WTC11 (cell line): ENCODE data around the gene FNDC3A.

ENCODE experiments used
- AFF4 ChIP-seq: sonication (generic); formaldehyde crosslinking; IDR thresholded peaks from 2 replicates; pipeline ENCODE4 v1.8.1; 2023; ENCODE audit warnings: mild to moderate bottlenecking, missing genetic modification reagents, borderline replicate concordance
- CREM ChIP-seq: sonication (generic); formaldehyde crosslinking; IDR thresholded peaks from 2 replicates; pipeline ENCODE4 v1.8.1; 2022; ENCODE audit warnings: mild to moderate bottlenecking, missing genetic modification reagents, moderate library complexity
- CTCF ChIP-seq: fragments of 200-600 bp; IDR thresholded peaks from 2 replicates; pipeline ENCODE4 v1.8.0; 2022; ENCODE audit warnings: antibody characterized with exemption
- MAX ChIP-seq: sonication (generic); formaldehyde crosslinking; IDR thresholded peaks from 2 replicates; pipeline ENCODE4 v1.8.0; 2022; ENCODE audit warnings: mild to moderate bottlenecking, missing genetic modification reagents
- OVOL2 ChIP-seq: fragments of 250-450 bp; sonication (Bioruptor Pico); IDR thresholded peaks from 2 replicates; pipeline ENCODE4 v1.9.0; 2021; ENCODE audit warnings: mild to moderate bottlenecking, borderline replicate concordance
- PREB ChIP-seq: sonication (generic); formaldehyde crosslinking; IDR thresholded peaks from 2 replicates; pipeline ENCODE4 v1.8.1; 2022; ENCODE audit warnings: mild to moderate bottlenecking, missing genetic modification reagents, moderate library complexity, borderline replicate concordance
- TEAD4 ChIP-seq: sonication (generic); formaldehyde crosslinking; IDR thresholded peaks from 2 replicates; pipeline ENCODE4 v1.8.0; 2022; ENCODE audit warnings: mild to moderate bottlenecking, missing genetic modification reagents
- USF1 ChIP-seq: sonication (generic); formaldehyde crosslinking; IDR thresholded peaks from 2 replicates; pipeline ENCODE4 v1.8.0; 2022; ENCODE audit warnings: mild to moderate bottlenecking, missing genetic modification reagents
- ZNF138 ChIP-seq: sonication (generic); formaldehyde crosslinking; conservative IDR thresholded peaks from 2 replicates; pipeline ENCODE4 v1.8.1; 2022; ENCODE audit warnings: mild to moderate bottlenecking, moderate library complexity, missing genetic modification reagents

- TF ChIP-seq CTCF, result no peak
- no peak for TF ChIP-seq USF1 (CRISPR knock-in tag)
- no peak for TF ChIP-seq ZNF138 (CRISPR knock-in tag)
- no peak for TF ChIP-seq CREM (CRISPR knock-in tag)
- TF ChIP-seq OVOL2 (CRISPR knock-in tag), result no peak
- TF ChIP-seq PREB (CRISPR knock-in tag), result no peak
- no peak for TF ChIP-seq MAX
- TF ChIP-seq AFF4 (CRISPR knock-in tag), result no peak
- no peak for TF ChIP-seq TEAD4 (CRISPR knock-in tag)
Measured at GRCh38 chr13:49258089-49258796, 282.5 kb downstream of the FNDC3A start.
